Panc1 (cell line): ENCODE measurements around the gene DRD5. TPM values are rescaled to one million over a fixed set of nuclear protein-coding genes. Genes with fewer than 3 reads are reported as not detected.

Experiments
- ATAC-seq: fragments of 200-7000 bp; cut with Tn5 transposase; 2 replicates; pipeline ENCODE4 v1.9.1; 2020; ENCODE audit warnings: mild to moderate bottlenecking, moderate library complexity
- BruUV-seq: library from RNA; stranded (reverse); fragments of 400-500 nt; replicated peaks from 2 replicates; lab custom pipeline; 2021; lab: Mats Ljungman, UMichigan
- CTCF ChIA-PET: fragments of 300-600 bp; sonication (Branson Sonifier 250); formaldehyde crosslinking; loops from one replicate; lab custom pipeline; 2022; ENCODE audit warnings: antibody characterized with exemption; lab: Charles Lee
- POLR2A ChIA-PET: fragments of 300-600 bp; sonication (Branson Sonifier 250); formaldehyde crosslinking; loops from one replicate; lab custom pipeline; 2022; ENCODE audit warnings: antibody characterized with exemption; lab: Charles Lee
- DNase-seq: peaks from one replicate; pipeline ENCODE4 v3.0.0-alpha.2; 2010; ENCODE audit warnings: low read depth, low spot score
- H3K27ac ChIP-seq: 2 replicates; pipeline ENCODE4 v1.5.1; 2011; ENCODE audit warnings: mild to moderate bottlenecking, low read length, inconsistent platforms
- H3K27me3 ChIP-seq: fragments of 200-500 bp; sonication (Bioruptor generic); 2 replicates; pipeline ENCODE4 v1.6.0; 2014; ENCODE audit warnings: low read length, inconsistent platforms; ENCODE audit not compliant: control insufficient read depth, insufficient read depth
- H3K36me3 ChIP-seq: fragments of 200-500 bp; sonication (Bioruptor generic); 2 replicates; pipeline ENCODE4 v1.5.1; 2014; ENCODE audit warnings: inconsistent platforms, mild to moderate bottlenecking, low read length, moderate library complexity; ENCODE audit not compliant: control insufficient read depth, insufficient read depth
- H3K4me1 ChIP-seq: 2 replicates; pipeline ENCODE4 v1.5.1; 2011; ENCODE audit warnings: inconsistent platforms, mild to moderate bottlenecking, low read length, moderate library complexity; ENCODE audit not compliant: control insufficient read depth, insufficient read depth
- H3K4me3 ChIP-seq, 2 experiments: 2 replicates each; pipeline ENCODE4 v1.5.1; 2011 to 2012; ENCODE audit warnings: low read depth in 2 of 2, low read length in 2 of 2, mild to moderate bottlenecking in 2 of 2, inconsistent platforms in 1 of 2, moderate library complexity in 1 of 2
- H3K9me3 ChIP-seq: fragments of 200-500 bp; sonication (Bioruptor generic); 2 replicates; pipeline ENCODE4 v1.5.1; 2014; ENCODE audit warnings: low read depth, mild to moderate bottlenecking, inconsistent platforms, low read length, moderate library complexity; ENCODE audit not compliant: control insufficient read depth, insufficient read depth
- CTCF ChIP-seq: fragments of 450-650 bp; IDR thresholded peaks from 2 replicates; pipeline ENCODE4 v1.5.1; 2017; ENCODE audit warnings: mild to moderate bottlenecking
- POLR2AphosphoS5 ChIP-seq: IDR thresholded peaks from 2 replicates; pipeline ENCODE4 v1.6.1; 2012; ENCODE audit warnings: mild to moderate bottlenecking, low read depth, low read length, moderate library complexity
- REST ChIP-seq, 2 experiments: IDR thresholded peaks; 2 replicates each; pipeline ENCODE4 v1.6.1; 2011 to 2012; ENCODE audit warnings: low read depth in 2 of 2, control low read depth in 1 of 2, low read length in 1 of 2, mild to moderate bottlenecking in 1 of 2, moderate library complexity in 1 of 2; ENCODE audit not compliant: insufficient read depth in 1 of 2
- SIN3A ChIP-seq: IDR thresholded peaks from 2 replicates; pipeline ENCODE4 v1.6.1; 2012; ENCODE audit warnings: low read depth, mild to moderate bottlenecking, low read length, moderate library complexity, borderline replicate concordance; ENCODE audit not compliant: insufficient read depth
- TCF7L2 ChIP-seq: IDR thresholded peaks from 2 replicates; pipeline ENCODE4 v1.6.1; 2011; ENCODE audit warnings: mild to moderate bottlenecking, low read depth, low read length, inconsistent platforms
- in situ Hi-C: cut with HindIII; loops from 2 replicates; pipeline ENCODE4 v1.10.0; 2016; ENCODE audit warnings: low sequenced_read_pairs, low pct_unique_long_range_greater_than_20kb
- intact Hi-C: fragments of 100-400 bp; cut with micrococcal nuclease; formaldehyde crosslinking; loops from one replicate; pipeline ENCODE4 v1.10.0; 2022; ENCODE audit not compliant: unreplicated experiment
- total RNA-seq: library from RNA; stranded (reverse); gene quantifications from one replicate; pipeline ENCODE4 v1.2.1, GENCODE V29; 2021; ENCODE audit not compliant: unreplicated experiment

DRD5 gene
- total RNA-seq, 1 experiment from 2014 or later = not detected

- Histone ChIP-seq H3K4me3 (no peak overlapping the region), H3K27me3 (no peaks in the 10 kb centered on the region), H3K36me3 (no peaks in the 10 kb centered on the region), H3K9me3 (no peaks in the 10 kb centered on the region), H3K27ac (no peak overlapping the region), H3K4me1 (no peaks in the 10 kb centered on the region)
- intact Hi-C loops (no loop called here), in situ Hi-C loops (no loop called here)
- ATAC-seq (no peak), DNase-seq (no peak)
- CTCF ChIA-PET = no interaction called here
- no TSS peak for BruUV-seq
- POLR2A ChIA-PET = no interaction called here
- TF ChIP-seq CTCF (no peak), POLR2AphosphoS5 (no peak)
Observed at GRCh38 chr4:9832640-9833039, 51.2 kb downstream of the DRD5 start.

GRCh38 chr4:9833421-9833820, 52.0 kb downstream of the DRD5 start:
- no peak overlapping the region for H3K4me3 ChIP-seq
- TF ChIP-seq POLR2AphosphoS5 (no peak), TCF7L2 (no peak), CTCF (no peak), SIN3A (no peak), REST (IDR thresholded peaks at IDR 0.05; ENCODE audit: insufficient read depth in 1 of 2, low read depth in 2 of 2, low read length in 1 of 2) (no peak)
- in situ Hi-C loops (no loop called here), intact Hi-C loops (no loop called here)
- BruUV-seq = no TSS peak
- H3K27me3 ChIP-seq = no peaks in the 10 kb centered on the region
- ATAC-seq (no peak), DNase-seq (no peak)
- no peak overlapping the region for H3K27ac ChIP-seq
- no peaks in the 10 kb centered on the region for H3K4me1 ChIP-seq
- H3K9me3 ChIP-seq = no peaks in the 10 kb centered on the region
- POLR2A ChIA-PET = no interaction called here
- CTCF ChIA-PET = no interaction called here
- H3K36me3 ChIP-seq = no peaks in the 10 kb centered on the region

Other genes with a start within 250 kb of the DRD5 start
- gene SLC2A9, start 239.9 kb downstream of the DRD5 start, total RNA-seq = 3.5 TPM